Ammon's horn (tissue), 1 donor: ENCODE data around the gene SNUPN.

Experiments
- DNase-seq: peaks from one replicate; pipeline ENCODE4 v3.0.0-alpha.2; 2016; ENCODE audit warnings: low spot score

SNUPN gene

DNA sequence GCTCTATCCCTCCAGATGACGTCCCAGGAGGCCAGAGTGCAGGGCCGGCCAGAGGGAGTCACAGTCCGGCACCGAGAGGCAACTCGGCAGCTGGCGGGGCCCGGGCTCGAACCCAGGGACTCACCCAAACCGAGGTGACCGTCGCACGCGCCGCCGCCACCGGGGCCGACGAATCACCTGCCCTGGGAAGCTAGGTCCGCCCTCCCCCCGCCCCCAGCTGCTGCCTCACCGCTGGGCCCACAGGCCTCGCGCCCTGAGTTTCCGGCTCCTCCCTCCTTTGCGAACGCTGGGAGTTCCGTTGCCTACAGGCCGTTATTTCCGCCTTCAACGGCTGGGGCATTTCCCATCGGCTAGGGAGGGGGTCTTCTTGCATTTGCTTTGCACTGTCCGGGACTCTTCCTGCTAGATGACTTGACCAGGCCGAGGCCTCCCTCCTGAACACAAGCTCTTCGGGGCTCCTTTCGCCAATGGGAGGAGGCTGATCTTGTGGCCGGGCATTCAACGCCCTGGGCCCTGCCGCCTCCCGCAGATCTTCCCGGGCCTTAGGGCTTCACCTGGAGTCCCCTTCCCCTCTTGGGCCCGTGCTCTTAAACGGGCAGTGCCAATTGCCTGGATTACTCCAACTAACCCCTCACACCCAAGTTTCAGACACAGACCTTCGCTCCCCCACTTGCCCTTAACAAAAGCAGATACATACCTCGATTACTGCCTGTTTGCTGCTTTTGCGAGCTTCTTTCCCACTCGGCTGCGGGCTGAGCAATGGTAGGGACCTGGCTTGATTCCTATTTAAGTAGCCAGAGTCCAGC lies at the start of gene SNUPN:
Gene SNUPN, minus strand, starts transcription at position 184 of the 806 bp plus-strand sequence. CDS start 4,674 bp downstream, outside the sequence.
- DNase-seq = peak; percentile 96

DNA sequence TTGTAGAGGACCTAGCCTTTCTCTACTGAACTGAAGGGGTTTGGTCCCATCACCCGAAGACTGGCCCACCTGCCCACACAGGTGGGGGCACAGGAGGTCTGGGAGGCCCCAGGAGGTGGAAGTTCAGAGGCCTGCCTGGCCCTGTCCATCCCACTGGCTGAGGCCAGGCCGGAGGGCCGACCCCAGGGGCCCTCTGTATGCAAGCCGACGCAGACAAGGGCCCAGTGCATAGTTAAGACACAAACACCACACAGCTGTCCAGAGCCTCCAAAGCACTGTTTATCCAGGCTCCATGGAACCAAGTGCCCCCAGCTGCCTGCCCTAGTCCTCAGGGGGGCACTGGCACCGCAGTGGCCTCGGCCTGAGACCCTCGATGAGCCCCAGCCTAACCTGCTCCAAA lies 48.8 kb upstream of the SNUPN start:
- no peak for DNase-seq

DNA sequence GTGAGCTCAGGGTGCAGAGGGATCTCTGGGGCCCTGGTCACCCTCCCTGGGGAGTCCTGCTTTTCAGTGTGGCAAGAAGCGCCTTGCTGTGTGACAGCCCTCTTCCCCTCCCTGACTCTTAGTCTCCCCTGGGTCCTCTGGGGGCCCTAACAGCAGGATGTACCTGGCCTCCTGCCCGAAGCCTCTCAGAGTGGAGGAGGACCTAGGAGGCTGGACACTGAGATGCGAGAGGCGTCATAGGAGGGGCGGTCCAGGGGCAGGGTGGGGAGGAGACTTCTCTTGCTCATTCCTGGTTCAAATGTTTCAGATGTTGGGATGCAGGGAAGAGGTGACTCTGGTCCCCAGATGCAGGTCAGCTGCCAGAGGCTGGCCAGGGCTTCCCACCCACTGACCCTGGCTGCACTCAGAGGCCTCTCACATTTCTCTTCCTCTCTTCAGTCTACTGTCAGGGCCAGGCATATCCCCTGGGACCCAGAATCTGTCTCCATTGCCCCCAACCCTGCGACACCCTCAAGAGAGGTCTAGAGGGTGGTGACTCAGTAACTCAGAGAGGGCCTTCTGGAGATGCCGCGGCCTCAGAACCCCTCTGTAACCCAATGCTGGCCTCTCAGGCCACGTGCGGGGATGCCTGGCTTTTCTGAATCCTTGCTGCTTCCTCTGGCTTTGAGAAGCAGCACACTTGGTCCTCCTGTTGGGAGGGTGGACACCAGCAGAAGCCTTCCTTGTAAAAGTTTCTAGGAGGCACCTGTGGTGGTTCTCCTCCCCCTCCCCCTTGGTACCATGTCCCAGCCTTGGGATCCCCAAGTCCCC lies 48.1 kb upstream of the SNUPN start:
- DNase-seq = no peak

DNA sequence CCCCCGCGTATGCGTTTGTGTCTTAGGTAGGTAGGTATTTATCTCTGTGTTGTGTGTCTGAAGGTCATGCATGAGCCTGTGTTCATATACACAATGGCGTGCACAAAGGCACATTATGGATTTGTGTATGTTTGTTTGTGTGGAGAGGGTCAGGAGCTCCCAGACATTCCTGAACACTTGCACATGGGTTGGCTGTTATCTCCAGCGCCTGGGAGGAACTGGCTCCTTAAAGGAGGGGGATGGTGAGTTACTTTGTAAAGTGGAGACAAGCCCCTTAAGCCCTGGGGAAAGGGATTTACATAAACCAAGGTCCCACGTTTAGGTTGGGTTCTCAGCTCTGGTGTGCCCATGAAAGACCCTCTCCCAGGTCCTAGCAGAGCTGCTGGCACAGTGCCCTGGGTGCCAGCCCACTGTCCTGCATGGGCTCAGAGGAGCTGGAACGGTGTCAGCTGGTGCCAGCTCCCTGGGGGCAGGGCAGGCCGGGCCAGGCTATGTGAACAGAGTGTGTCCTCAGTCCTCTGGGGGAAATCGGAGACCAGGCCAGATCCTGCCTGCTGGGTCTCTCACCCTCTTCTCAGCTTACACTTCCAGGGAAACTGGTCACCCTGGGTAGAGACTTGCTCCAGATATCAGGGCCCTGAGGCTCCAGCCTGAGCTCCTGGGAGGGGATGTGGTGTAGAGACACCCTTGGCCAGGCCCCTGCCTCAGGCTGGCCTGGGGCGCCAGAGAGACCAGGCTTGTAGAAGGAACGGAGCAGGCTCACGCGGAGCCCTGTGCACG lies 47.3 kb upstream of the SNUPN start:
- DNase-seq = no peak

DNA sequence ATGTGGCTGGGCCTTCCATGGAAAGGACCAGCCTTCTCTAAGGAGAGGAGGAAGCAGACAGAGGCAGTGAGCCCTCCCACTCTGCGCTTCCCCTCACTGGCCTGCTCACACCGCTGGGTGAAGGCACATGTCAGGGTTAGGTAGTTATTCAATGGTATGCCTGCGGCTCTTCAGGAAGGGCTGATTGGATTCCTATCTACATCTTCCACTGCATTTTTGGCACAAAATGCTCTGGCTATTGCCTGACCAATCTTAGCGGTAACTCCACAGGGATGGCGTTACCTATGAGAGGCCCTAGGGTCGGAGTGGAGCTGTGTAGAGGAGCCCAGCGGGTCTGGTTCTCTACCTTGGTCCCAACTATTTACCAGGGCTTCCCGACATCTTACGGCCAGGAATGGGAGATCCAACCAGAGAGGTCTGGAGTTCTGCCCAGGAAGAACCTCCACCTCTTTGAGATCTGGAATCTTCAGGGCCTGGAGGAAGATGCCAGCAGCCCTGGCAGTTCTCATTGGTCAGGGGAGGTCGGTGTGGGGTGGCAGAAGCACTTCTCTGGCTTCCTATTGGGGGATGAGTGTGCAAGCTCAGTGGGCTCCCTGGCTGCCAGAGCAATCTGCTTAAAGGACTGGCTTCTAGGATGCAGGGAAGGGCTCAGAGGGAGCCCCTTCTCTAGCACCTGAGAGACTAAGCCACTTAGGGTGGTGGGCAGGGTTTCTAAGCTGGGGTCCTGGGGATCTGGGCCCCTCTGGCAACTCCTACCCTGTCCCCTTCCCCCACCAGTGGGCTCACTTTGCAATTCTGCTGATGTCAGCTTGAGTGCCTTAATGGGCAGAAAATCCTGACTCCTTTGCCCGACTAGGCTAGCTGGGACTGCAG lies 46.4 kb upstream of the SNUPN start:
- no peak for DNase-seq

DNA sequence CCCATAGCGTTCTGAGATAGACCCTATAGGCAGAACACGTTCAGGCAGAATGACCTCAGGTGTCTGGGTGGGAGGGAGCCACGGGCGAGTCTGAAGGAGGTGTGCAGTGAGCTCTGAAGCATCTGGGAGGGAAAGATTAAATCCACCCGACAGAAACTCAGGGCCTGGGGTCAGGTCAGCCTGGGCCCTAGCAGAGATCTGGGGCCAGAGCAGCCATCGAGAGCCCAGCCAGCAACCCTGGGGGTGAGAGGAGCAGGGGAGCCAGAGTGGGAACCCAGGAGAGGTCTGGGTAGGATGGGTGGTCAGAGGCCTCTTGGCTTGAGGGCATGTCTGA lies 44.3 kb upstream of the SNUPN start:
- DNase-seq = no peak

DNA sequence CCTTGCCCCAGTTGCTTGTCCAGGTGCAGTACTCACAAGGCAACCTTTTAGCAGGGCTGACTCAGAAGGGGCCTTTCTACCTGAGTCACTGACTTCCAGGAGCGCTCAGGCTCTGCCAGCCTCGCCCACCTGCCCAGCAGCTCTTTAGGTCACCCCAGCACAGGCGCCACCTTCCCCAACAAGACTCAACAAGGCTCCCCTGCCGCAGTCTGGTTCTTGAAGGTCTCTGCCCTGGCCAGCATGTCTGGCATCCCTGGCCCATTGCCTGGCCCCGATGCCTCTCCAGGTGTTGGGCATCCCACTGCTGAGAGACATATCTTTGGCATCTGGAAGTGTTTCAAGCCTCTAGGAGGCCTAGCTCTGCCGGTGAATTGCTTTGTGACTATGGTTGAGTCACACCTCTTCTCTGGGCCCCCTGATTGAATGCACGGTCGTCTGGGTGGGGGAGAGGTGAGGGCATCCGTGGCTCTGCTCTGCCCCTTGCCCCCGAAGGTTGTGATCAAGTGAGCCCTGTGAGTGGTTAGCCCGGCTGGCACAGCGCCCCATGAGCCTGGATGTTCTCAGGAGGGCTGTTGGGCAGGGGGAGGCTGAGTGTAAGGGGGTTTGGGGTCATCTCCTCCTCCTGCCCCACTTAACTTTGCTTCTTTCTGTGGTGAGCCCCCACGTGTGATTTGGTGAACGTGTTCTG lies 43.8 kb upstream of the SNUPN start:
- no peak for DNase-seq

DNA sequence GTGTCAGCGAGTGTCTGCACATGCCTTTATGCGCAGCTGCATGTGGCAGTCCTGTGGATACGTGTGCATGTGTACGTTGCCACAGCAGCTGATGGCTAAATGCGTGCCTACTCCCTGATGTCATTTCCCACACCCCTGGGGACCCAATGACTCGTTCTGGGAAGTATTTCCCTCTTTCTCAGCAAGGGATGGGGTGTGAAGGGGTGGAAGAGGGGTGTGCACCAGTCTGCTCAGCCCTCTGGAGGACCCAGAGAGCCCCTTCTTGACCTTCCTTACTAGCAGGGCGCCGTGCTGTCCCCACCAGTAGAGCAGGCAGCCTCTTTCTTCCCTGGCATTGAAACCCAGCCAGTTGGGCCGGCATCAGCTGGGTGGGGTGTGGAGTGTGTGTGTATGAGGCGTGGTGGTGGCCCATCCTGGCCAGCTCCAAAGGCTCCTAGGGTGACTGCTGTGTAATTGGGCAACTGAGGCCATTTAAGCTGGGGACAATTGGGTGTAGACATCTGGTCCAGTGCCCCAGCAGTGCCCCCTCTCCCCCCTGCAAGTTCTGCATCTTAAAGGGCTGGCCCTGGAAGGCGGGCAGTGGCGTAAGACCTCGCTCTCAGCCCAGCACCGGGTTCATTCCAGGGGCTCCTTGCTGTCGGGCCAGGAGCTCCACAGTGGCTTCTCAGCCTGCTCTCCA lies 41.4 kb upstream of the SNUPN start:
- no peak for DNase-seq

DNA sequence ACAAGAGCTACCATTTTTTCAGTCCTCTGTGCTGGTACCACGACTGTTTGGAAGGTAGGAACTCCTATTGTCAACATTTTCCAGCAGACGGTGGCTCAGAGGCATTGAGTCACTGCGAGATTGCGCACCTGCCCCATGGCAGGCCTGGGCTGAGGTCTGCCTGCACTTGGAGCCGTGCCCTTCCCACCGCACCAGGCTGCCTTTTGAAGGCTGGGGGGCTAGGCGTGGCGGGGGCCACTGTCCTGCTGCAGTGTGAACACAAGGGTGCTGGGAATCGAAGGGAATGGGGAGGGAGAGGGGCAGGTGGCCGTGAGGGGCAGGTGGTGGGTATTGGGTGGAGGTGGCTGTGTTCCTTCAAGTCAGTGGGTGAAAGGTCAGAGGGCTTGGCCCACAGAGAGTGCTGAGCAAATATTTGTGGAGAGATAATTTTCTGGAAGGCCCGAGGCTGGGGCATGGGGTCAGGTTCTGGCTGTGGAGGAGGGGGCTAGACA lies 38.5 kb upstream of the SNUPN start:
- DNase-seq = no peak

DNA sequence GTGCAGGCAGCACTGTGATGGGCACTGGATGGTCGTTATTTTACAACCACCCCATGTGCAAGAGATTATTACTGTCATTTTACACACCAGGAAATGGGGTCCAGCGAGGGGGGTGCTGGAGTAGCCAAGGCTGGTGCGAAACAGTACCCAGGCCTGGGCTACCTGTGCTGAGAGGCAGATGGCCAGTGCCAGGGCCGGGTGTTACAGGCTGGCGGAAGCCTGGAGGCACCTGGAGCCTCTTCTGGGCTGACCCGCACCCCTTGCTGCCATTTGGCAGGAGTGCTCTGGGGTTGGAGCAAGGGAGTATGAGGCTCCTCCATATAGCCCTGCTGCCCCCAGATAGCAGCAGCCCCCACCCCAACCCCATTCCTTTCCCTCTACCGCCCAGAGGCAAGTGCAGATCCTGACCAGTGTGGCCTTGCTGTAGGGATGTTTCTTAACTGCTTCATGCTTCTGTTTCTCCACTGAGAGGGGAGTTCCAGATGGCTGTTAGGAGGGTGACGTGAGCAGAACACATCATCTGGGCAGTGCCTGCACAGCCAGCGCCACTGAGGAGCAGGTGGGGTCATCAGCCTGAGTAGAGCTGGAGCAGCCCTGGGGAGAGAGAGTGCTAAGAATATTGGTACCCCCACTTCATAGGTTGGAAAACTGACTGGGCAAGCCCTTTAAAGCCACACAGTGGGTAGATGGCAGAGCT lies 37.4 kb upstream of the SNUPN start:
- no peak for DNase-seq

DNA sequence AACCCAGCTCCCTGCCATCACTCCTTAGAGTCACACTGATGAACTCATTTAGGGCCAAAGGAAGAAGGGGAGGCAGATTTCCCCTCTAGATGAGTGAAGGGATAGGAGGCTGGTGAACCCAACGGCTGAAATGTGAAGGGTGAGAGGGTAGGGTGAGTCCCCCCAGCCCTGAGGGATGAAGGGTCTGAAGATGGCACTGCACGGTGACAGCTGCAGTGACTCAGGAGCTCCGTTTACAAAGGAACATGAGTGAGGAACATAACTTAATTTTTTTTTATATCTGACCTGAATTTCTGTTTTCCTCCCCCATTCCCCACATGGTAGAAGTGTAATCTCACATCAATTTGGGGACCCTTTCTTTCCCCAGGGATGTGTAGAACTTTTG lies 36.2 kb upstream of the SNUPN start:
- no peak for DNase-seq

DNA sequence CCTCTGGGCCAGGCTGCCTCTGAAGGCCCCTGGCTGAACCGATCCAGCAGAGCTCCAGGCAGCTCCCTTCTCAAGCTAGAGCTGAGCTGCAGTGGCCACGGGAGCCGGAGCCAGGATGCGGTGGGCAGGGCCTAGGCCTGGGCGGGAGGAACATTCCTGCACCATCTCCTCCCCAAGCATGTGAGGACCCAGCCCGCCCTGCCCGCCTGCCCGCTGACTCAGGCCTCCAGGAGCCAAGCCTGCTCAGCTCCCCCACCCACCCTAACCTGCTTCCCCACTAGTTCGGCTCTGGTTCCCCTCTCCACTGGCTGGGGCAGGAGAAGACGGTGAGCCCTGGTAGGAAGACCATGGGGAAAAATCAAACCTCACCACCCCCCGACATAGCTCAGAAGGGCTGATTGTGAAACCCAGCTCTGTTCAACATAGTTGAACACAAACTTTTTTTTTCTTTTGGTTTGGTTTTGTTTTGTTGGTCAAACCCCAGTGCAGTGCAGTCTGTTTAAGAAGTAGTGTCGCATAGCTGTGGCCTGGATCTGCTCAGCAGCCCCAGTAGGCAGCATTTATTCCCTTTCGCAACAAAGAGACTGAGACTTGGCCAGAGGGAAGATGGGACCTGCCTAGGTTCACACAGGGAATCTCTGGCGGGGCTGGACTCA lies 35.7 kb upstream of the SNUPN start:
- DNase-seq = peak; percentile 63

DNA sequence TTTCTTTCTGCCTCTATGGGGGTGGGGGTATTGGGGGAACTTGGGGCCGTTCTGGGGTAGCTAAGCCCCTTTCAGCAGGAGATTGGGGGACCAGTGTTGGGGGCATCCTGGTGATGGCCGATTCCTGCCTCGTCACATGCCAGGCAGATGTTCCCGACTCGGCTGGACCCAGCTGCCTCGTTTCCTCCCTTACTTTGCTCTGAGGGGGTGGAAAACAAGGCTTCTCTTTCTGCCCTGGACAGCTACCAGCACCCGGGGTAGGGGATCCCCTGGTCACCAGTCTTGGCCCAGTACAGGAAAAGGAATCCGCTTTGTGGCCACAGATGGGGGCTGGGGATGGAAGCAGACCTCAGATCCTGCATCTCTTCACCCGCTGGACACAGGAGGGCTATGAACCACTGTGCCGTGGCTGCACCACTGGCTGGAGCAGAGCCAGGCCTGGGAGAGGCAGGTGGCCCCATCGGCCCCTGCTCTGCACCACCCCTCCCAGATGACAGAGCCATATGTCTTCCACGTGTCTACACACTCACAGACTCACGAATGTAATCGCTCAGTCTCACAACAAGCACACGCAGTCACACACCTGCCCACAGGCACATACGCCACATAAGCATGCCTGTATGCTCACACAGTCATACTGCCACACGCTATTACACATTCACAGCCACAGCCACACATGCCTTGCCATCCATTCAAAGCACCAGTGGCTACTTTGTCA lies 34.6 kb upstream of the SNUPN start:
- no peak for DNase-seq

DNA sequence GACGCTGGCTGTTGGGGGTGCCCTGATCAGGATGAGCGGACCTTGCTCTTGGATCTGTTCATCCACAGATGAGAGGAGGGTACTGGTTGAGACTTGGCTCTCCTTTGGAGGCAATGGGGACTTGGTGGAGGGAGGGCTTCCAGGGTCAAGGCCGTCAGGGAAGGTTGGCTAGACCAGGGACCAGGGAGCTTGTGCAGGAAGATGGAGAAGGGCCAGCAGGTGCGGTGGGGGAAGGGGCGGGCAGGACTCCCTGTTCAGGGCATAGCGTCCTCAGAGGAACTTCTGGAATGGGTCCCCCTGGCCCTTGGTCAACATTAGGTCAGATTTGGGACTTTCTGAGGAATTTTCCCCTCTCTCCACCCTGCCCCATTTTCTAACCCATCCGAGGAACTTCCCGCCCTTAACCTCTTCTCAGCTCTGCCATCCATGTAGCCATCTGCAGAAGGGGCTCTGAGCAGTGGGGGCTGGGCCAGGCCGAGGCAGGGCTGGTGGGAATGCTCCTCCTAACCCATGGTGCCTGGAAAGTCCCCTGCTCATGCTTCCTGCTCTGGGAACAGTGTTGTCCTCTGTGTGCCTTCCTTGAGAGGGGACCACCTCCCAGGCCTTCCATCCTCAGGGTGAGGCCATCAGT lies 33.7 kb upstream of the SNUPN start:
- no peak for DNase-seq

DNA sequence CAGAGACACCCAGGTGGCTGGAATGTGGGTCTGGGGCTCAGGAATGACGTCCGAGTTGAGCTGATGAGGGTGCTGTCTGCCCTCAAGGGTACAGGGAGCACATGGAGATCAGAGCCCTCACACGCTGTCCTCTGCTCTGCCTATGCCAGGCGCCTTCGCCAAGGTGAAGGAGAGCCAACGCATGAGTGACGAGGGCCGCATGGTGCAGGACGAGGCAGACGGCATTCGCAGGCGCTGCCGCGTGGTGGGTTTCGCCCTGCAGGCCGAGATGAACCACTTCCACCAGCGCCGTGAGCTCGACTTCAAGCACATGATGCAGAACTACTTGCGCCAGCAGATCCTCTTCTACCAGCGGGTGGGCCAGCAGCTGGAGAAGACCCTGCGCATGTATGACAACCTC lies 31.3 kb upstream of the SNUPN start:
- DNase-seq = no peak

DNA sequence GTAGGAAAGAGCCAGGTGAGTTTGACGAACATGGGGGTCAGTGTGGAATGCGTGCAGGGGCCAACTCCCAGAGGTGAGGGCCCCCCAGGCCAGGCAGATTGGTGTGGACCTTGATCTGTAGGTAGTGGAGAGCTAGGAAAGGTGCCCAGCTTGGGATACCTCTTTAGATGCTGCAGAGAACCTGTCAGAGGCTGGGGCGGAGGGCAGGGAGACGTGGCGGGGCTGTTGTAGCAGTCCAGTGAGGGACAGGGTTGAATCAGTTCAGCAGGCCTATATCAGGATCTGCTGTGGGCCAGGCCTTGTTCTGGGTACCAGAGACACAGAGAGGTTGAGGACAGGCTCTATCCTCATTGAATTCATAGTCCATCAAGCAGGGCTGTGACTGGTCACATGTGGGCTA lies 30.8 kb upstream of the SNUPN start:
- no peak for DNase-seq

DNA sequence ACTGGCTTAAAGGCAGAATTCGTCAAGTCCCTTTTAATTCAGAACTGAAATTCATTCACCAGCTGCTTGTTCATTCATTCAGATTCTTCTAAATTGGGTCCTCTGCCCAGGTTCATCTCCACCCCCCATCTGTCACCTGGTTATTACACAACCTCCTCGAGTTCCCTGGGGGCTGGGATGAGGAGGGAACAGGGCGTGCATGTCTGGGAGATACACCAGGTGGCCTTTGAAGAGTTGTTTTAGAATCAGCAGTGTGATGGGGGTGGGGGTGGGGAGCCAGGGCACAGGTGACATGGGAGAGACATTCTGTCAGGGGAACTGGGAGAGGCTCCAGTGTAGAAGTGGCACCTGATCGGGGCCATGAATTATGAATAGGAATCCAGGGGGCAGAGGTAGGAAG lies 30.4 kb upstream of the SNUPN start:
- no peak for DNase-seq
